ENCODE measurements around the gene IDH2.
"Not testable (repeated sequence)": the region's sequence is repeated elsewhere in the genome, so short reads cannot be mapped to it uniquely, and the experiment has no call there.

IDH2 gene

GRCh38 chr15:90119367-90119766 lies 17.1 kb upstream of the IDH2 start:
- DNase-seq = no peak

DNA sequence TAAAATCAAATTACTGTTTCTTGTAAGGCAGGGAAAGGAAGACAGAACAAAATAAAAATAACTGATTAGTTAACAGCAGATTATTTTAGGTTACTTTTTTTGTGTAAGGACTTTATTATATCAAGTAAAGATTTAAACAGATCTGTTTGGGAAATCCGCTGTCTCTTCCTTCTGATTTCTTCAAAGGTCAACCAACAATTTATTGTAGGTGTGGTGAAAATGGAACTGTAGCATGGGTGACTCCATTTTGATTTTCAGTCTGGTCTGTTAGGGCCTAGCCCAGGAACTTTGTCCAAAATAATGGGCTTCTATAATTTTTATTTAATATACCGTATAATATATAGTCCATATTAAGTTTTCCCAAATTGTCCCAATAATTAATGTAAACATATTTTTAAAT lies 13.5 kb upstream of the IDH2 start:
- no peak for DNase-seq

- no peak for DNase-seq
These were observed 12.2 kb upstream of the IDH2 start for GRCh38 chr15:90114451-90114901.

GRCh38 chr15:90113166-90113565 lies 10.9 kb upstream of the IDH2 start:
- DNase-seq = no peak

DNA sequence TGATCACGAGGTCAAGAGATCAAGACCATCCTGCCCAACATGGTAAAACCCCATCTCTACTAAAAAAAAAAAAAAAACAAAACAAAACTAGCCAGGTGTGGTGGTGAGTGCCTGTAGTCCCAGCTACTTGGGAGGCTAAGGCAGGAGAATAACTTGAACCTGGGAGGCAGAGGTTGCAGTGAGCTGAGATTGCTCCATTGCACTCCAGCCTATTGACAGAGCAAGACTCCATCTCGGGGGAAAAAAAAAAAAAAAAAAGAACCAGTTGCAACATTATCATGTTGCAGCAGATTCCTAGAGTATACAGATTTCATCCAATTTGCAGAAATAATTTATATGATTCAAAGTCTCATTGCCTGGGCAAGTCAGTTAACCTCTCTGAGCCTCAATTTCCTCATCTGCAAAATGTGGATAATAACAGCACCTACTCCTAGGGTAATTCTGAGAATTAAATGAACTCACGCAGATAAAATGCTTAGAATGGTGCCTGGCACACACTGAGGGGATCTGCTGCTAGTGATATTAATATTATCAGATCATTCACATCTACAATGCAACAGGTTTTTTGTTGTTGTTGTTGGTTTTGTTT lies 7.0 kb upstream of the IDH2 start:
- not testable (repeated sequence) for DNase-seq

GRCh38 chr15:90108038-90108437 lies 5.8 kb upstream of the IDH2 start:
- DNase-seq = not testable (repeated sequence)

DNA sequence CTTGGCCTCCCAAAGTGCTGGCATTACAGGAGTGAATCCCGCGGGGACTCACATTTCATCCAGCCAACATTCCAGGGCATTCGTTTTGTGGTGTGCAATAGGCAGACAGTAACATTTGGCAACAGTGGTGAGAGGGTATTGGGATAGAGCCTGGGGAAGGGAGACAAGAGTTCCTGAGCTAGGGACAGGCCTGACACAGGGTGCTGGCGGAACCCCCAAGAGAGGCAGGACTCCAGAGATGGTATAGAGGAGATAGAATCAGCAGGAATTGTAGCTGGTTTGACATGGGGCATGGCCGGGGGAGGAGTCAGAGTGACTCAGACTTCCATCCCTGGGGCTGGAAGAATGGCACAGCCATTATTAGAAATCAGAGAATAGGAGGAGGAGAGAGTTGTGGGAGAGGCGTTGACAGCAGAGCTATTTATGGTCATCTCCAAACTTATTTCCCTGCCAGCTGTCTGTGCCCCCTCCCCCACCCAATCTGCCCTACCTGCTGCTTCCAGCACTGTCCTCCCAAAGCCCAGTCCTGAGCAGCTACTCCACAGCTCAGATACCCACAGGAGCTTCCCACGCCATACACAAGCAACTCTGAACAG lies 4.4 kb upstream of the IDH2 start:
- no peak for DNase-seq

DNA sequence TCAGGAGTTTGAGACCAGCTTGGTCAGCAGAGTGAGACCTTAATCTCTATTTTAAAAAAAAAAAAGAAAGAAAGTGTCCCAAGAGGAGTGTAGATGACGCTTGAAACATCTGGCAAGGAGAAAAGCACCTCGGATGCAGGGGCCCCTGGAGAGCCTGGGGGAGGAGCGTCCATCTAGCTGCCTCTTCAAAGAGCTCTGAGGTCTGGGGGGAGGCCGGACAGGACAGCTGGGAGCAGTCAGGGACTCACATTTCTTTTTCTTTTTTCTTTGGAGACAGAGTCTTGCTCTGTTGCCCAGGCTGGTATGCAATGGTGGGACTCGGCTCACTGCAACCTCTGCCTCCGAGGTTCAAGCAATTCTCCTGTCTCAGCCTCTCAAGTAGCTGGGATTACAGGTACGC lies 3.3 kb upstream of the IDH2 start:
- no peak for DNase-seq

- DNase-seq = no peak
These were observed 2.3 kb upstream of the IDH2 start for GRCh38 chr15:90104551-90104950.

DNA sequence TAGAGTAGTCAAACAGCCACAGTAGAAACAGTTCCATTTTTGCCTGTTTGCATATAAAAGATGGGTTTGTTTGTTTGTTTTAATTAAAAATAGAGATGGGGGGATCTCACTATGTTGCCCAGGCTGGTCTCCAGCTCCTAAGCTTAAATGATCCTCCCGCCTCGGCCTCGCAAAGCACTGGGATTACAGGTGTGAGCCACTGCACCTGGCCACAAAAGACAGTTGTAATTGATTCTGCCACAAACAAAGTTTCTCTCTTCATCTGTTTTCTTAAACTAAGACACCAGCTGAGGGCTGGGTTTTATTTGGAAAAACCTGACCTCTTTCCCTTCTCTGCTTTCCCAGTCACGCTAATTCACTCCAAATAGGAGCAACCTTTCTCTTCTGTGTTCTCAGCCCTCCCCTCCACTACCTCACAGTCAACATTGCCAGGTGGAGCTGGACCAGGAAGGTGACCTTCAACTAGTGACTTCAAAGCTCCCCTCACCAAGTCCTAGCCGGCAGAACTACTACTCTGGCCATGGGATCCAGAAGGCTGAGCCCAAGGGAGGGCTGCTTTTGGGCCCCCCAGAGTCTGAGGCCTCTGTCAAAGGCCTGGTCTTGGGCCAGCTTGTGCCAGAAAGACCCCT lies 1.5 kb upstream of the IDH2 start:
- DNase-seq = no peak

DNA sequence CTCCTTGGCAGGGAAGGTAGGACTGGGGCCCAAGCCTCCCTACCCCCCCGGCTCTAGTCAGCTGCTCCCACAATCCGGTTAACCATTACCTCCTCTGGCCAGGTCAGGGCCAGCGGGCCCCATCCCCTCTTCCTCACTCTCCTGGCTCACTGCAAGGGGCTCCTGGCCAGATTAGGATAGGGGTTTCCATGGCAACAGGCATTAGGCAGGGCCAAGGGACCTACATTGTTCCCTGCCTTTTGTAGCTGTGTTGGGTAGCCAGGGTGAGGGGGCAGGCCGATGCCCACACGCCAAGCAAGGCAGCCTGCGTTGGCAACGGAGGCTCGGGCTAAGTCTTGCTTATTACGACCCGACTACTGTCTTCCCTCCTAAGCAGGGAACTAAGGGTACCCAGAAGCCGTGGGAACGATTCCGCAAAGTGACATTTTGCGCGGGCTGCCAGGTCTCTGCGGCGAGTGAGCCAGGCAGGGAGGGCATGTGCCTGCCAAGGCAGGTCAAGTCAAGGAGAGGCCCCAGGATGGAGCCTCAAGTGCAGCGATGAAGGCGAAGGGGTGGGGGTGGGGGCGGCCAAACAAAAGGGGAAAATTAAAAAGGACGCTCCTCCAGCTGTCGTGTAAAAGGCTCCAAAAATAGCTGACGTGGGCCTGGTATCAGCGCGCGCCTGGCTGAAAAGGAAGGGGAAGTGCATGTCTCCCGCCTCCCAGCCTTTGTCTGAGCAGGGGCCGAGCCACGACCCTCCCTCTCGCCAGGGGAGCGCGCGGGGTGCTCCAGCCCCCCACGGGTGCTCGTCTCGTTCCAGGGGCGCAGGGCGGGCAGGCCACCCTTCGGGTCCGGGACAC lies 919 bp downstream of the IDH2 start:
- DNase-seq = peak; percentile 76

DNA sequence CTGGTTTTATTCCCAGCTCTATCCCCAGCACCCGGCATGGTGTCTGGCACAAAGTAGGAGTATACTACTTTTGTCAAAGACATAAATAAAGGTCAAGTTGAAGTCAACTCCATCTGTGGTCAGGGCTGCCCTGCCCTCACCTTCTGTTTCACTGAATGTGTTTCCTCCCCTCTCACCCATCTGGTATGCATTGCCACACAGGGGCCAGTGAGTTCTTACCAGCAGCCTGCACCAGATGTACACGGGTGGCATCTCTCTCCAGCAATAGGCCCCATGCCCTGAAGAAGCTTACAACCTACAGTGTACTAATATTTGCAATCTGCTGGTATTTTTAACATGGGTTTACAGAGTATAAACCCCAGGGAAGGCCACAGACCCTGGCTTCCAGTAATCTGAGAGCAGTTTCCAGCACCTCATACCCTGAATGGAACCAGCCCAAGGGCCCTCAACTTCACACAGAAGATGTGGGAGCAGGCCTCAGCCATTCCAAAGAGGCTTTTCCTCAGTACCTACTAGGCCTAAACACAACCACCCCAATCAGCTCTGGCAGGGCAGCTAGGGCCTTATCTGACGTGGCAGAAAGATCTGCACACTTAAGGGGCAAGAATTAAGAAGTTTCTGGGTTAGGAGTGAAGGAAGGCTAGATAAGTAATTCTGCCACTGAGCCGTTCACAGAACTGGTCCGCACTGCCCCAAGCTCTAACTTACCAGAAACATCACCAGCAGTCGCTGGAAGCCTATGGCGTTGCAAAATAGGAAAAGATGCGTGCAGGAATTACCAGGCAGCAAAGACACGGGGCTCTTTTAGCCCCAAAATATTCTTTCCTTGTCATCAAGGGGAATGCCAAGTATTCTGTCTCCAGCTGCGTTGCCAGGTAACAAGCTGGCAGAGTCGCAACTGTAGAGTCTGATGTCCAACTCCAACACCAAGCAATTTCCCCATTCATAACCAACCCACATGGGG lies 2.1 kb downstream of the IDH2 start:
- DNase-seq = no peak

GRCh38 chr15:90099072-90099867 lies 3.0 kb downstream of the IDH2 start:
- no peak for DNase-seq

DNA sequence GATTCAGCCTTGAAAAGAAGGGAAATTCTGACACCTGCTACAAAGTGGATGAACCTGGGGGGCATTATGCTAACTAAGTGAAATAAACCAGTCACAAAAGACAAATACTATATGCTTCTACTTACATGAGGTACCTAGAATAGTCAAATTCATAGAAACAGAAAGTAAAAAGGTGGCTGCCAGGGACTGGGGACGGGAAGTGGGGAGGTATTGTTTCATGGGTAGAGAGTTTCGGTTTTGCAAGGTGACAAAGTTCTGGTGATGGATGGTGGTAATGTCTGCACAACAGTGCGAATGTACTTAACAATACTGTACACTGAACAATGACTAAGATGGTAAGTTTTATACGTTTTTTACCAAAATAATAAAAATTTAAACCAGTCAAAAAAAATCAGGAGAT lies 4.8 kb downstream of the IDH2 start:
- DNase-seq = no peak

GRCh38 chr15:90095521-90095959 lies 6.7 kb downstream of the IDH2 start:
- no peak for DNase-seq

DNA sequence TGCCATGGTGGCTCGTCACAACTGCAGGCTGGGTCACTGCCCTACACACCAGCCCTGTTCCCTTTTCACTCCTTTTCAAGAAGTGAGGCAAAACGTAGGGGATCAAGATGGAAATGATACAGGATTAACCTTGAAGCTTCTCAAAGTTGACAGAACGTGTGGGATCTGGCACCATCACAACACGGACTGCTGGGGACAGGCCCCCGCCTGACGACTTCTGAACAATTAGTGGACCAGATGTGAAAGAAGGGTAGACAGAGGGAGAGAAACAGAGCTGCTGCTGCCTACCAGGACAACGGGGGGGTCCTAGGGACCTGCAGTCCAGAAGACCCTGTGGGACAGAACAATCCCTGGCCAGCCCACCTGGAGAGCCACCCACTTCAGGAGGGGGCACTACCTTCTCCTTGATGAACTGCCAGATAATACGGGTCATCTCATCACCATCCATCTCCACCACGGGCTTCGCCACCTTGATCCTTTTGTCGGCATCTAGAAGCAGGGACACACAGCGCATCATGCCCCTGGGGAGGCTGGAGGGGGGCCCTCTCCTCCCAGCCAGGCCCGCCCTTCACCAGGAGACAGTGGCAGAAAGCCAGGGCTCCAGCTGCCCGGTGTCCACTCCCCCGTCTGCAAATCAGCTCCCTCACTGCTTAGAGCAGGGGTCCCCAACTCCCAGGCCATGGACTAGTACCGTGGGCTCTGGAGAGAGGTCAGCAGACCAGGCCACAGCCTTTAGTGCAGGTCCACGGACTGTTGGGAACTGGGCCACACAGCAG lies 10.9 kb downstream of the IDH2 start:
- DNase-seq = no peak

- no peak for DNase-seq
These were observed 11.9 kb downstream of the IDH2 start for GRCh38 chr15:90090226-90090848.

GRCh38 chr15:90087454-90088154 lies 14.7 kb downstream of the IDH2 start:
- DNase-seq = no peak

DNA sequence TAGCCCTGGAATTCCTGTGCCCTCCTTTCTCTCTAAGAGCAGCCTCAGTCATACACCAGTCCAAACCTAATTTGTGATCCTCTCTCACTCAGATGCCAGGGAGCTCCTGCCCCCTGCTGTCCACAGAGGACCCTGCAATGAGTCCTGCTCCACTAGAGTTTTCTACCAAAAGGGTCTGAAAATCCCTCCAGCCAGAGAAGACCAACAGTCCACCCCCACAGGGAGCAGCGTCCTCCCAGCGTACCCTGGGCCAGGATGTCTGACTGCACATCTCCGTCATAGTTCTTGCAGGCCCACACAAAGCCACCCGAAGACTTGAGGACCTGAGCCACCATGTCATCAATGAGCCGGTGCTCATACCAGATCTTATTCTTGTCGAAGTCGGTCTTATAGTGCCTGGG lies 15.4 kb downstream of the IDH2 start:
- no peak for DNase-seq
